ENCODE results near the gene COL9A3. TPM values are rescaled to one million over a fixed set of nuclear protein-coding genes. Genes with fewer than 3 reads are reported as not detected.

COL9A3 gene
- total RNA-seq, 3 donors from 2014 or later (not counting 1 experiment from before 2014, with no cell fraction given) = 1.9 TPM; not detected in 2

GRCh38 chr20:62819494-62820174 is 2.8 kb downstream of the COL9A3 start:
- no peaks in the 10 kb centered on the region for H3K9me3 Mint-ChIP-seq
- no peaks in the 10 kb centered on the region for H3K9me3 ChIP-seq (ENCODE audit: control insufficient read depth, insufficient read depth, low read length)
- no peak overlapping the region for H3K4me3 ChIP-seq (ENCODE audit: low read length)
- H3K27ac ChIP-seq (ENCODE audit: low read length) = no peak overlapping the region
- no peaks in the 10 kb centered on the region for H3K4me1 Mint-ChIP-seq
- peaks cover 31% of the 10 kb centered on the region for H3K27me3 ChIP-seq (ENCODE audit: control insufficient read depth, insufficient read depth, low read length)
- intact Hi-C loops (cut with micrococcal nuclease) = no loop called here
- no peaks in the 10 kb centered on the region for H3K36me3 ChIP-seq (ENCODE audit: control insufficient read depth, insufficient read depth, low read length)
- peaks cover 0 to 9% of the 10 kb centered on the region in 2 donors for H3K27me3 Mint-ChIP-seq (ENCODE audit: low read depth in 2 of 2)
- no peak overlapping the region for H3K27ac Mint-ChIP-seq
- TF ChIP-seq CTCF (IDR thresholded peaks at IDR 0.05) = no peak
- ATAC-seq (no peak), DNase-seq (no peak)
- WGBS (ENCODE audit: insufficient coverage) = 80% methylated on average over 16 of the region's 16 CpGs
- no peak overlapping the region for H3K4me3 Mint-ChIP-seq
- peaks cover 24% of the 10 kb centered on the region for H3K4me1 ChIP-seq (ENCODE audit: control insufficient read depth, insufficient read depth, low read length)
- H3K36me3 Mint-ChIP-seq = no peaks in the 10 kb centered on the region

DNA sequence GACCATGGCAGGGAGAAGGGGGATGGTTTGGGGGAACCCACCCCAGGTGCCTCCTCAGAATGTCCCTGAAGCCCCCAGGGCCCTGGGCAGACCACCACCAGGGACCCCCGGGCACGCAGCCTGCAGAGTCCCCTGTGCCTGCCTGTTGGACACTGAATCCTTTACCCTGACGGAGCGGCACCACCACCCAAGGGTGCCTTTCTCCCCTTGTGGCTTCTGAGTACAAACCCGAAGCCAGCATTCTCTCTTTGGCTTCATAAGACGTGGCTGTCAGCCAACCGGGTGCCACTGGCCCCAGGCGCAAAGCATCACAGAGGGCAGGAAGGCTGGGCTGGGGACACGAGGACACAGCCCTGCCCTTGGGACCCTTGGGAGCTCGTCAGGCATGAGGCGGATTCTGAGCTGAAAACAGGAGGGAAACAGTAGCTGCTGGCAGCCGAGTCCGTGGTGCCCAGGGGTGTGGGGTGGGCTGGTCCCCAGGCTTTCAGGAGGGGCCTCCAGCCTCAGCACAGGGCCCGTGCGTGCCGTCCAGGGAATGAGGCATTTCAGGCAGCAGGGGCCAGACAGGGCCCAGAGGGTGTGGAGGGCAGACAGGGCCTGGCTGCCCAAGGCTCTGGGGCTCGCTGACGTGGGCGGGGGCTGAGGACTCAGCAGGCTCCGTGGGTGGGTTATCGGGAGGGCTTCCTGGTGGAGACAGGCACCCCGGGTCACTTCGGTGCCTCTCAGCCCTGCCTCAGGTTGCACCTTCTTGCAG is 3.5 kb downstream of the COL9A3 start:
- H3K27me3 Mint-ChIP-seq (ENCODE audit: low read depth in 2 of 2) = peaks cover 0 to 8% of the 10 kb centered on the region in 2 donors
- H3K4me1 Mint-ChIP-seq = no peaks in the 10 kb centered on the region
- Histone ChIP-seq H3K4me1 (ENCODE audit: control insufficient read depth, insufficient read depth, low read length) (peaks cover 24% of the 10 kb centered on the region), H3K36me3 (ENCODE audit: control insufficient read depth, insufficient read depth, low read length) (no peaks in the 10 kb centered on the region), H3K27ac (ENCODE audit: low read length) (no peak overlapping the region), H3K27me3 (ENCODE audit: control insufficient read depth, insufficient read depth, low read length) (peaks cover 24% of the 10 kb centered on the region), H3K4me3 (ENCODE audit: low read length) (no peak overlapping the region), H3K9me3 (ENCODE audit: control insufficient read depth, insufficient read depth, low read length) (no peaks in the 10 kb centered on the region)
- no peak overlapping the region for H3K4me3 Mint-ChIP-seq
- 89% methylated on average over 23 of the region's 23 CpGs for WGBS (ENCODE audit: insufficient coverage)
- no peak for TF ChIP-seq CTCF (IDR thresholded peaks at IDR 0.05)
- no peaks in the 10 kb centered on the region for H3K36me3 Mint-ChIP-seq
- no peak overlapping the region for H3K27ac Mint-ChIP-seq
- no peak for ATAC-seq
- intact Hi-C loops (cut with micrococcal nuclease) = no loop called here
- no peaks in the 10 kb centered on the region for H3K9me3 Mint-ChIP-seq
- DNase-seq = no peak

- WGBS (ENCODE audit: insufficient coverage) = 93% methylated on average over 19 of the region's 19 CpGs
- Mint-ChIP-seq H3K27ac (no peak overlapping the region), H3K27me3 (ENCODE audit: low read depth in 2 of 2) (peaks cover 0 to 8% of the 10 kb centered on the region in 2 donors), H3K36me3 (no peaks in the 10 kb centered on the region), H3K4me1 (no peaks in the 10 kb centered on the region), H3K4me3 (no peak overlapping the region), H3K9me3 (no peaks in the 10 kb centered on the region)
- H3K4me3 ChIP-seq (ENCODE audit: low read length) = no peak overlapping the region
- H3K36me3 ChIP-seq (ENCODE audit: control insufficient read depth, insufficient read depth, low read length) = no peaks in the 10 kb centered on the region
- H3K9me3 ChIP-seq (ENCODE audit: control insufficient read depth, insufficient read depth, low read length) = no peaks in the 10 kb centered on the region
- ATAC-seq = no peak
- no peak for TF ChIP-seq CTCF (IDR thresholded peaks at IDR 0.05)
- DNase-seq = no peak
- H3K4me1 ChIP-seq (ENCODE audit: control insufficient read depth, insufficient read depth, low read length) = peaks cover 21% of the 10 kb centered on the region
- intact Hi-C loops (cut with micrococcal nuclease) = no loop called here
- H3K27ac ChIP-seq (ENCODE audit: low read length) = no peak overlapping the region
- H3K27me3 ChIP-seq (ENCODE audit: control insufficient read depth, insufficient read depth, low read length) = peaks cover 20% of the 10 kb centered on the region
Measured at GRCh38 chr20:62820962-62821725, 4.3 kb downstream of the COL9A3 start.

Measured in natural killer cell (primary cell).